IMR-90 (cell line): ENCODE measurements around the gene ANKRD53. TPM values are rescaled to one million over a fixed set of nuclear protein-coding genes. Genes with fewer than 3 reads are reported as not detected.

ENCODE experiments used
- ATAC-seq: fragments of 200-7000 bp; cut with Tn5 transposase; 2 replicates; pipeline ENCODE4 v1.9.1; 2020; ENCODE audit warnings: low read depth, mild to moderate bottlenecking, moderate library complexity
- BruUV-seq: library from RNA; stranded (reverse); fragments of 400-500 nt; replicated peaks from 2 replicates; lab custom pipeline; 2021; lab: Mats Ljungman, UMichigan
- CTCF ChIA-PET: fragments of 300-600 bp; formaldehyde crosslinking; extraction: SDS; loops from one replicate; lab custom pipeline; 2021; ENCODE audit warnings: antibody characterized with exemption; lab: Yijun Ruan, JAX
- POLR2A ChIA-PET: fragments of 300-600 bp; sonication (Branson Sonifier 250); formaldehyde crosslinking; loops from one replicate; lab custom pipeline; 2022; ENCODE audit warnings: antibody characterized with exemption; ENCODE audit not compliant: unreplicated experiment; lab: Charles Lee
- DNase-seq: peaks from one replicate; pipeline ENCODE4 v3.0.0; 2013
- H2AFZ ChIP-seq: replicated peaks from 2 replicates; pipeline ENCODE3; 2013; ENCODE audit warnings: low read length, mild to moderate bottlenecking; ENCODE audit not compliant: poor library complexity
- H2AK5ac ChIP-seq: 2 replicates; pipeline ENCODE4 v1.6.1; 2013; ENCODE audit warnings: low read depth, low read length, inconsistent platforms
- H2AK9ac ChIP-seq: replicated peaks from 2 replicates; pipeline ENCODE3; 2013; ENCODE audit warnings: mild to moderate bottlenecking, low read depth, low read length, moderate library complexity; ENCODE audit not compliant: poor library complexity
- H2BK120ac ChIP-seq: 2 replicates; pipeline ENCODE4 v1.6.1; 2013; ENCODE audit warnings: low read depth, low read length, inconsistent platforms
- H2BK15ac ChIP-seq: 3 replicates; pipeline ENCODE4 v1.6.1; 2013; ENCODE audit warnings: low read depth, low read length, inconsistent platforms
- H2BK20ac ChIP-seq: 2 replicates; pipeline ENCODE4 v1.6.1; 2013; ENCODE audit warnings: low read depth, mild to moderate bottlenecking, inconsistent platforms, low read length, moderate library complexity
- H2BK5ac ChIP-seq: 2 replicates; pipeline ENCODE4 v1.6.1; 2013; ENCODE audit warnings: mild to moderate bottlenecking, low read depth, low read length, inconsistent platforms; ENCODE audit not compliant: poor library complexity, severe bottlenecking
- H3K14ac ChIP-seq: replicated peaks from 2 replicates; pipeline ENCODE4 v1.6.1; 2013; ENCODE audit warnings: low read depth, low read length, inconsistent platforms
- H3K18ac ChIP-seq: 2 replicates; pipeline ENCODE4 v1.6.1; 2013; ENCODE audit warnings: low read depth, low read length, control low read depth
- H3K23ac ChIP-seq: 2 replicates; pipeline ENCODE4 v1.6.1; 2013; ENCODE audit warnings: low read depth, low read length, inconsistent platforms
- H3K27ac ChIP-seq: 2 replicates; pipeline ENCODE4 v1.5.1; 2013; ENCODE audit warnings: mild to moderate bottlenecking, control low read depth, low read length; ENCODE audit not compliant: insufficient read depth
- H3K27me3 ChIP-seq: 2 replicates; pipeline ENCODE4 v1.6.1; 2013; ENCODE audit warnings: low read length; ENCODE audit not compliant: control insufficient read depth, insufficient read depth
- H3K36me3 ChIP-seq: 2 replicates; pipeline ENCODE4 v1.6.1; 2013; ENCODE audit warnings: low read length, mixed read lengths; ENCODE audit not compliant: control insufficient read depth, insufficient read depth
- H3K4ac ChIP-seq: 2 replicates; pipeline ENCODE4 v1.6.1; 2013; ENCODE audit warnings: low read depth, low read length, inconsistent platforms
- H3K4me1 ChIP-seq: 2 replicates; pipeline ENCODE4 v1.6.1; 2013; ENCODE audit warnings: low read length, mixed read lengths; ENCODE audit not compliant: control insufficient read depth, insufficient read depth
- H3K4me2 ChIP-seq: 2 replicates; pipeline ENCODE4 v1.6.1; 2013; ENCODE audit warnings: low read depth, mild to moderate bottlenecking, control low read depth, low read length, moderate library complexity
- H3K4me3 ChIP-seq: 2 replicates; pipeline ENCODE4 v1.5.1; 2013; ENCODE audit warnings: low read depth, mild to moderate bottlenecking, control low read depth, low read length, moderate library complexity; ENCODE audit not compliant: insufficient read depth
- H3K56ac ChIP-seq: 2 replicates; pipeline ENCODE4 v1.6.1; 2013; ENCODE audit warnings: low read length, inconsistent platforms; ENCODE audit not compliant: insufficient read depth; ENCODE audit errors: extremely low read depth
- H3K79me1 ChIP-seq, 2 experiments: 2 replicates each; pipeline ENCODE4 v1.6.1; 2013; ENCODE audit warnings: low read length in 2 of 2, inconsistent platforms in 1 of 2, low read depth in 1 of 2
- H3K9ac ChIP-seq: 2 replicates; pipeline ENCODE4 v1.6.1; 2013; ENCODE audit warnings: low read depth, low read length, control low read depth
- H3K9me1 ChIP-seq: 2 replicates; pipeline ENCODE4 v1.6.1; 2013; ENCODE audit warnings: low read length, inconsistent platforms; ENCODE audit not compliant: insufficient read depth
- H3K9me3 ChIP-seq: 2 replicates; pipeline ENCODE4 v1.6.1; 2013; ENCODE audit warnings: low read length; ENCODE audit not compliant: control insufficient read depth, insufficient read depth
- H4K20me1 ChIP-seq: 2 replicates; pipeline ENCODE4 v1.6.1; 2013; ENCODE audit warnings: low read length, inconsistent platforms; ENCODE audit not compliant: insufficient read depth
- H4K5ac ChIP-seq: 2 replicates; pipeline ENCODE4 v1.6.1; 2013; ENCODE audit warnings: mild to moderate bottlenecking, low read depth, low read length, control low read depth
- H4K8ac ChIP-seq, 2 experiments: 2 replicates each; pipeline ENCODE4 v1.6.1; 2013; ENCODE audit warnings: low read depth in 2 of 2, low read length in 2 of 2, control low read depth in 1 of 2, inconsistent platforms in 1 of 2
- H4K91ac ChIP-seq: 2 replicates; pipeline ENCODE4 v1.6.1; 2013; ENCODE audit warnings: low read depth, low read length, inconsistent platforms; ENCODE audit not compliant: insufficient read depth
- CTCF ChIP-seq: conservative IDR thresholded peaks from 2 replicates; pipeline ENCODE4 v1.5.1; 2012; ENCODE audit warnings: mild to moderate bottlenecking, low read depth, low read length, improper control_type of control experiment
- RFX5 ChIP-seq: IDR thresholded peaks from 2 replicates; pipeline ENCODE4 v1.8.0; 2012; ENCODE audit warnings: low read depth, mild to moderate bottlenecking, low read length, moderate library complexity
- SMC3 ChIP-seq: fragments of 150-350 bp; IDR thresholded peaks from 2 replicates; pipeline ENCODE4 v1.6.1; 2016; ENCODE audit warnings: low read depth, mild to moderate bottlenecking, antibody characterized with exemption, low read length, moderate library complexity
- USF2 ChIP-seq: fragments of 150-350 bp; IDR thresholded peaks from 2 replicates; pipeline ENCODE4 v1.6.1; 2017; ENCODE audit warnings: mild to moderate bottlenecking, antibody characterized with exemption, low read length, low read depth
- WGBS, 2 experiments: methylation state at CpG; one replicate each; pipeline versions ENCODE4 v1.1.5 to v1.1.7; 2013; ENCODE audit warnings: missing lambda C conversion rate in 2 of 2; ENCODE audit not compliant: insufficient read length in 1 of 2; ENCODE audit errors: extremely low coverage in 2 of 2; 5-methylcytosine and 5-hydroxymethylcytosine counted together
- dilution Hi-C: fragments of 300-500 bp; cut with HindIII; formaldehyde crosslinking; loops from one replicate; pipeline ENCODE4 v1.14.3; 2018; ENCODE audit warnings: low sequenced_read_pairs; ENCODE audit not compliant: unreplicated experiment
- in situ Hi-C: fragments of 300-500 bp; cut with MboI; formaldehyde crosslinking; loops from 3 replicates; pipeline ENCODE4 v1.14.3; 2019; ENCODE audit warnings: low sequenced_read_pairs, inconsistent platforms, mixed read lengths
- intact Hi-C: fragments of 100-400 bp; cut with micrococcal nuclease; formaldehyde crosslinking; loops from 2 replicates; pipeline ENCODE4 v1.10.0; 2022
- polyA plus RNA-seq, 3 experiments: library from polyadenylated mRNA; depleted of rRNA; stranded (reverse); fragments of >200 nt; gene quantifications; 2 replicates each; pipeline ENCODE4 v1.2.3, GENCODE V29; 2012; ENCODE audit warnings: low replicate concordance in 1 of 3
- total RNA-seq: library from RNA; depleted of rRNA; stranded (reverse); fragments of >200 nt; gene quantifications from 2 replicates; pipeline ENCODE4 v1.2.3, GENCODE V29; 2012

ANKRD53 gene
- total and polyA plus RNA-seq, 2 of the 4 experiments (the other 2 are of a cell fraction) = 0.54 to 1.0 TPM

- in situ Hi-C loops = no loop called here
- ATAC-seq (no peak), DNase-seq (peak; percentile 17)
- ChIA-PET CTCF (interaction anchor here (0.5 kb wide), 1 partner anchor 391 kb away, joined by 3 read pairs; no protein-coding TSS in a partner anchor), POLR2A (no interaction called here)
- Histone ChIP-seq H3K23ac (no peak overlapping the region), H3K56ac (no peak overlapping the region), H4K5ac (no peak overlapping the region), H2BK5ac (no peak overlapping the region), H3K18ac (no peak overlapping the region), H2AK5ac (no peak overlapping the region), H2BK15ac (no peak overlapping the region), H2BK20ac (no peak overlapping the region), H3K27me3 (no peaks in the 10 kb centered on the region; the same call in 1 of the 2 replicates), H3K4me2 (no peak overlapping the region), H2AK9ac (no peak overlapping the region), H3K4me3 (no peak overlapping the region), H3K9ac (no peak overlapping the region), H2BK120ac (no peak overlapping the region), H4K8ac (no peak overlapping the region), H3K14ac (no peak overlapping the region), H2AFZ (no peak overlapping the region), H3K9me3 (no peaks in the 10 kb centered on the region), H4K91ac (no peak overlapping the region), H3K4me1 (peaks cover 2% of the 10 kb centered on the region; the same call in 1 of the 2 replicates), H3K4ac (no peak overlapping the region), H4K20me1 (no peaks in the 10 kb centered on the region; the same call in 1 of the 2 replicates), H3K79me1 (0 out of 4 replicates have a peak, but pooled peaks cover 0 to 3% of the 10 kb centered on the region in 2 experiments), H3K36me3 (no peaks in the 10 kb centered on the region), H3K9me1 (peaks cover 5% of the 10 kb centered on the region; the same call in 1 of the 2 replicates), H3K27ac (no peak overlapping the region)
- WGBS, 2 experiments = no CpG with 5 or more reads among the region's 6 CpGs
- no TSS peak for BruUV-seq
- intact Hi-C loops = no loop called here
- TF ChIP-seq CTCF (no peak), SMC3 (no peak), RFX5 (no peak), USF2 (no peak)
- dilution Hi-C loops = no loop called here
Measured at GRCh38 chr2:70942396-70943204, 35.8 kb upstream of the ANKRD53 start.
